Activated CD4-positive, alpha-beta T cell treated with anti-CD3 and anti-CD28 coated beads, Interleukin-2, amount 50 U/mL, for 24 hours (primary cell): ENCODE measurements around the gene RNF34.

ENCODE experiments used
- DNase-seq, 2 donors: peaks; one replicate each; pipeline ENCODE4 v3.0.0-alpha.2; 2020; ENCODE audit warnings: low read depth in 1 of 2, low spot score in 1 of 2

The RNF34 gene

DNA sequence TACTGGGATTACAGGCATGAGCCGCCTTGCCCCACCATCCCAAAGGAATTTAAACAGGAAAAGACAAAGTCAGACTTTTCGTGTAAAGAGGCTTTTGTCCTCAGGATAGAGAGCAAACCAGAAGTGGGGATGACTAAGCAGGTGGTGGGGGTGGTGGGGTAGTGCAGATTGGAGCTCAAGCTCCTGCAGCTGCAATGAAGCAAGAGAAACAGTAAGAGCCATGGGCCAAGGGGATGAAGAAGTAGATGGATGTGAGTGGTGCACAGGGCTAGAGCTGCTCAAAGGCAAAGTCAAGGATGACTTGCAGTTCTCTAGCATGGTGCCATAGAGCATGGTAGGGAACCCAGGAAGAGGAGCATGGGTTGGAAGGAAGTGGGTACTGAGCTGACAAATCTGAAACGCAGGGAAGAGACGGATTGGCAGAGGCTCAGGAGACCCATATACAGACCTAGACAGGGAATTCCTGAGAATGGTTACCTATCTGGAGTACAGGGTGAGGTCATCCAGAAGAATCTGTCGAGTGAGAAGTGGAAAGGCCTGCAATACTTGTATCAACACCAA, 11.4 kb upstream of the RNF34 start:
- no peak for DNase-seq

DNA sequence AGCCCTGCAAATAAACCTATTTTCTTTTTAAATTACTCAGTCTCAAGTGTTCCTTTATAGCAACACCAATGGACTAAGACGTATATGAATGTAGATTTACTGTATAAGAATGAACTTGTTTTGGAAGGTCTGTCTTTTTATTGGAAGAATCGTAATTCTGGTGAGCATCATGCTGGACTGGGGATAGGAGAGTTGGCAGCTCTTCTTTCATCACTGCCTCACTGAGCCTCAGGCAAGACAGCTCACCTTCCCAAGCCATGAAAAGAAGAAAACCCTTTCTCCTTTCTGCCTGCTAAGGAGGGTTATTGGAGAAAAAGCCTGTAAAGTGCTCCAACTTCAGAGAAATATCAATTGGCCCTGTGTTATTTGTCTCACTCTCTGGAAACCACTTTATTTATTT, 9.1 kb upstream of the RNF34 start:
- DNase-seq: no peak

DNA sequence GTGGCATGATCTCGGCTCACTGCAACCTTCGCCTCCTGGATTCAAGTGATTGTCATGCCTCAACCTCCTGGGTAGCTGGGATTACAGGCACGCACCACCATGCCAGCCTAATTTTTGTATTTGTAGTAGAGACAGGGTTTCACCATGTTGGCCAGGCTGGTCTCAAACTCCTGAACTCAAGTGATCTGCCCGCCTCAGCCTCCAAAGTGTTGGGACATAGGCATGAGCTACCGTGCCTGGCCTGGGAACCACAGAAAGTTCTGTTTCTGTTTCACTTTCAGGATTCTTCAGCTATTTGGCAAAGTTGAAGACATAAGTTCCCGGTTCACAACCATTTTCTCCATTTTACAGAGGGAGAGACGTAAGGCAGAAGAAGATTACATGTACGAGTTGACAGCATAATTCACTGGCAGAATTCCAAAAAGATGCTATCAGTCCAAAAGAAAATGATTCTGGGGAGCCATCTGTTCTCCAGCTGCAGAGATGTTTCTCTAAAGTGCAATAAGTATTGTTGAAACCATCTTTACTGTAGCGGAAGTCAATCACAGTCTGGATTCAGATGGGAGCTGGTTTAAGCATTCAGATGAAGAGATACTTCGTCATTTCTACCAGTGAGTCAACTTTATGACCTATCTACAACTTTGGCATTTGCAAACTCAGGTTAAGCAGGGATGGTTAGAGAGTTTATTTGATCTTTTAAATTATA, 8.1 kb upstream of the RNF34 start:
- peak in 1 of 2 donors; percentile 17 for DNase-seq

DNA sequence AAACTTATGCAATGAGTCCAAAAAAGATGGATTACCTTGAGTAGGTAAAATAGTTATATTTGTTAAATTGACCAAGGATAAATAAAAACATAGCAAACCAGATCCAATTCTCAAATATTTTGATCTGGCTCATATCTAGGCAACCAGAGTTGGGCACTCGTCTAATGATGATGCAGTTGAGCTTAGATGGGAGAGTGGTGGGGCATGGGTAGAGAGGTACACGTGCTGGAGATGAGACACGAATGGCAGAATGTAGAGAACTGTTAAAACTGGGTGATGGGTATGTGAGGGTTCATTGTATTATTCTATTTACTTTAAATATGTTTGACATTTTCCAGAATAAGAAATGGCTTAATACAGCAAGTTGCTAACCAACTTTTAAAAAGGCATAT, 7.6 kb upstream of the RNF34 start:
- no peak for DNase-seq

DNA sequence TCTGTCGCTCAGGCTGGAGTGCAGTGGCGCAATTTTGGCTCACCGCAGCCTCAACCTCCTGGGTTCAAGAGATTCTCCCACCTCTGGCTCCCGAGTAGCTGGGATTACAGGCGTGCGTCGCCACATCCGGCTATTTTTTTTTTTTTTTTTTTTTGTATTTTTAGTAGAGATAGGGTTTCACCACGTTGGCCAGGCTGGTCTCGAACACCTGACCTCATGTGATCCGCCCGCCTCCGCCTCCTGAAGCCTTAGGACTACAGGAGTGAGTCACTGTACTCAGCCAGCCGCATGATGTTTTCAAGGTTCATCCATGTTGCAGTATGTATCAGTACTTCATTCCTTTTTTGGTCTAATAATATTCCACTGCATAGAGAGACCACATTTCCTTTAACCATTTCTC, 2.4 kb upstream of the RNF34 start:
- DNase-seq: no peak

DNA sequence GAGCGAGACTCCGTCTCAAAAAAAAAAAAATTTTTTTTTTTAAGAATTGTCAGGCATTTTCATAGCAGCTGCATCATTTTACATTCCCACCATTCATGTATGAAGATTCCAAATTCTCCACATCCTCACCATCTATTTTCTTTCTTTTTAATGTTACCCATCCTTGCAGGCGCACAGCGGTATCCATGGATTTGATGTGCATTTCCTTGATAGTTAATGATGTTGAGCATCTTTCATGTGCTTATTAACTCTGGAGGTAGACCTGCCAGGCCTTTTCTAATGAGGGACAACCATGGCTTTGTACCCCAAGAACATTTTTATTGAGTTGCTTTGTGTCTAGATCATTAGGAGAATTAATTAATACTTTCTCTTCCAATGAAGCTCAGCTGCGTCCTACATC, 1.6 kb upstream of the RNF34 start:
- DNase-seq: no peak

DNA sequence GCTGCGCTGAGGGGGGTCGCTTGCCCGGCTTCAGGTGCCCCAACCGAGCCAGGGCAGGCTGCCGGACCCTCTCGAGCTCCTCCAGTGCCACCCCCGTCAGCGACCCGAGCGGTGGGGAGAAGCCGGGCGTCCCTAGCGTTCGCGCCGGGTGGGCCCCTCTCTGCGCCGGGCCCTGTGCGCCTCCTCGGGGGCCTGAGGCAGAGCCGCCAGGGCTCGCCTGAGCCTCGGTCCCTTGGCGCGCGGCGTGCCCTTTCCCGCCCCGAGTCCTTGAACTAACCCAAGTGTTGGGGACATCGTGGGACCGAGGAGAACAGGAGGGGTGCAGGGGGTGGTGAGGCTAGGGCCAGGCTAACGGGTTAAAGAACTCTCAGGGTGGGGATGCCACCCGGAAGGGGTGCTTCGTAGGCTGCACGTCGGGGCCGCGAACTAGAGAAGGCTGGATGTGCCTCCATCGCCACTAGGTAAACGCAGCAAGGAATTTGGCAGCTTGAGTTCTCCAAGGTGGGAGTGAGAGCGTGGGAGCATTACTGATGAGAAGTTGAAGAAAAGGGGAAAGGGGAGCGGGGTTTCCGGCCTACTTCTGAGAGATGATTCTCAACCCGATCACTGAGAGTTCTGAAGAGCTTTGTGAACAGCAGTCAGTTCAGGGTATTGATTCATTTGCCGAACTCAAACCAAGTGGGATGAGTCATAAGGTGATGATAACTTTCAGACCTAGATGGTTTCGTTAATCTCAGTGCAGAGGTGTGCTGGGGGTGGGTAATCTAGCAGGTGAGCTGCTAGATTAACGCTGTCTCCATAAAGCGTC, 618 bp downstream of the RNF34 start:
- peak; percentile 52 to 61 for DNase-seq

DNA sequence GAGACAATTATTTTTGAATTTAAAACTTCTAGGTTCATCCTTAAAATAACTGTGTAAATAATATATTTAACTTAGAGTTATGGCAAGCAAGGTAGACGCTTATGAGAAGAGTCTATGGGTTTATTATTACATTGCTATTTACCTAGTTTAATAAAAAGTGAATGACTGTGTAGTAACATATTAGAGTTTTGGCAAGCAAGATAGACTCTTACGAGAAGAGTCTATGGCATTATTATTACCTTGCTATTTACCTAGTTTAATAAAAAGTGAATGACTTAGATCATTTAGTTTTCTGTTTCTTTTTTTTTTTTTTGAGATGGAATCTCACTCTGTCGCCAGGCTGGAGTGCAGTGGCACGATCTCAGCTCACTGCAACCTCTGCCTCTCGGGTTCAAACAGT, 3.8 kb downstream of the RNF34 start:
- DNase-seq: no peak

DNA sequence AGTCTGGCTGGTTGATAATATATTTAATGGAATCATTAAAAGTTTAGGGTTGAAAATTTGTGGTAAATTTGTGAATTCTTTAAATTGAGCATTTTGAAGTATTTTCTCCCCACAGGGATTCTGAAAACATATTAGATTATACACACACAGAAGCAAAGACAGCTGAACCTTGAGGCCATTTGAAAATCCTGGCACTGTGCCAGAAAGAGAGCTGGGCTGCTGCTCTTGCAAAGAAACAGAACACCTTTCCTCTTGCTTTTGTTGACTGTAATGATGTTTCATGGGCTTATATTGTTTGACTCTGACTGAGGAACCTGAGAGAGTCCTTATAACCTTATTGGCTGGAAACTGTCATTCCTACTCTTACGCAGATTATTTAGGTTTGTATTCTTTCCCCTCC, 4.8 kb downstream of the RNF34 start:
- no peak for DNase-seq

DNA sequence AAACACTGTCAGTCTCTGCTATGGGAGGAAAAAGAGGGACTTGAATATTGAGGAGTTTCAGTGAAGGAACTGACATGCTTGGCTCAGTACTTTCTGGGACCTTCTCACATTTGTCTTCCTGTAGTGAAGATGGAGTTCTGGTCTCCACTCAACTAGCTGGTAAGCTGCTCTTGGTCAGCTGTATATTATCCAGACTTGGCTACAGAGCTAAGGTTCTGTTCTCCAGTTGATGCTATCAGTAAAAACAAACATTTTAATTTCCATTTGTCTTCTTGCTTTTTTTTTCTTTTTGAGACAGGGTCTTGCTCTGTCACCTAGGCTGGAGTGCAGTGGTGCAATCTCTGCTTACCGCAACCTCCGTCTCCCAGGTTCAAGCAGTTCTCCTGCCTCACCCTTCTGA, 5.3 kb downstream of the RNF34 start:
- no peak for DNase-seq

DNA sequence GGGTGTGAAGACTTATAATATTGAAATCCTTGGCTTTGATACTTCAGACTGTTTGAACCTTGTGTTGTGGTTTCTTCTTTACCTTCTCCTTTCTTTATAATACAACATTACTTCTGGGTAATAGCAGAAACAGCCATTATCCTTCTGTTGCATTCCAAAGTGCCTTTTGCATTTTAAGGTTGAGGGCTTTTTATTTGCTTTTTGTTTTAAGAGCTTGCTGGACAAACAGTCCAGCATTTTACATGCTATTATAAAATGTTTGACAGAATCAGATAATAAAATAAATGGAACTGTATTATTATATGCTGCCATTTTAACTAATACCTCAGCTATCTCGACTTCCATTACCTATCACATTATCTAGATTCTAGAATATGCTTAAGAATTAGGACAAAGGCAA, 14.0 kb downstream of the RNF34 start:
- no peak for DNase-seq

DNA sequence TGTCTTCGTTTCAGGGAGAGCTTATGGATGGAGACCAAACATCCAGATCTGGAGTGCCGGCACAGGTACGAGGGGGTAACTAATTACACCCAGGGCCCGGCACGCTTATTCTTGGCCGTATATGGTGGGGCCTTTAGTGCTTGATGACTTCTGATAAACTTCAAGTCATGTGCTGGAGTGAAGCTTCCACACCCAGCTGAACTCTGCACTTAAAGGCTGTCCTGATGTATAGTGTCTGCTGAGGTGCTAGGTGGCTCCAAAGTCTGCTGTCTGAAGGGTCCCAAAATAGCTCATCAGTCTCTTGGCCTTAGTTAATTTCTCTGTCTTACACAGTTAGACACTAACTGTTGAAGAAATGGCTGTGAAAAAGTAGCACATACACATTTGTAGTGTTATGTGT, 17.9 kb downstream of the RNF34 start:
- DNase-seq: no peak

DNA sequence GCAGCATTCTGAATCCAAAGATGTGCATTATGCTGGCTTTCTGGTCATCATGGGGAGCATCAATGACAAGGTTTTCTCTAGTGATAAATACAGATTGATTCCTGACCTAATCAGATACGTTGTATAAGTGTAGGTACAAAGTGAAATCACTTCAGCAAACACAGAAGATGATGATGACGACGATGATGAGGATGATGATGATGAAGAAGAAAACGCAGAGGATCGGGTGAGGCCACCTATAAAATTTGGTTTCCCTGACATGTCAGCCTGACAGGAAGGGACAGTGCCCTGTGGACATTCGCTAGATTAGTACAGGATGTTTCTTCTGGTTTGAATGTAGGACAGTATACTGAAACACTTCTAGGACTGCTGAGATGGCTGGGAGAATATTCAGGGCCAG, 20.2 kb downstream of the RNF34 start:
- no peak for DNase-seq

DNA sequence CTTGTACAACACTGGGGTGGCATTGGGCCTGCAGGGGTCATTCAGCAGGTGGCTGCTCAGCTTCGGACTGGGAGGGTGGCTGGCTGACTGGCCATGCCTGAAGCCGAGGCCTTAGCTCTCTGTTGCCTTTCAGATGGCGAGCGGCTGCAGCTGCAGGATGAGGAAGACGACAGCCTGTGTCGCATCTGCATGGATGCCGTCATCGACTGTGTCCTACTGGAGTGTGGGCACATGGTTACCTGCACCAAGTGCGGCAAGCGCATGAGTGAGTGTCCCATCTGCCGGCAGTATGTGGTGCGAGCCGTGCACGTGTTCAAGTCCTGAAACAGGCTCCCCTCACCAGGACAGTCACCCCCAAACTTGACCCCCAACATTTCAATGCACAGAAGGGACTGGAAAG, 23.3 kb downstream of the RNF34 start:
- DNase-seq: no peak

DNA sequence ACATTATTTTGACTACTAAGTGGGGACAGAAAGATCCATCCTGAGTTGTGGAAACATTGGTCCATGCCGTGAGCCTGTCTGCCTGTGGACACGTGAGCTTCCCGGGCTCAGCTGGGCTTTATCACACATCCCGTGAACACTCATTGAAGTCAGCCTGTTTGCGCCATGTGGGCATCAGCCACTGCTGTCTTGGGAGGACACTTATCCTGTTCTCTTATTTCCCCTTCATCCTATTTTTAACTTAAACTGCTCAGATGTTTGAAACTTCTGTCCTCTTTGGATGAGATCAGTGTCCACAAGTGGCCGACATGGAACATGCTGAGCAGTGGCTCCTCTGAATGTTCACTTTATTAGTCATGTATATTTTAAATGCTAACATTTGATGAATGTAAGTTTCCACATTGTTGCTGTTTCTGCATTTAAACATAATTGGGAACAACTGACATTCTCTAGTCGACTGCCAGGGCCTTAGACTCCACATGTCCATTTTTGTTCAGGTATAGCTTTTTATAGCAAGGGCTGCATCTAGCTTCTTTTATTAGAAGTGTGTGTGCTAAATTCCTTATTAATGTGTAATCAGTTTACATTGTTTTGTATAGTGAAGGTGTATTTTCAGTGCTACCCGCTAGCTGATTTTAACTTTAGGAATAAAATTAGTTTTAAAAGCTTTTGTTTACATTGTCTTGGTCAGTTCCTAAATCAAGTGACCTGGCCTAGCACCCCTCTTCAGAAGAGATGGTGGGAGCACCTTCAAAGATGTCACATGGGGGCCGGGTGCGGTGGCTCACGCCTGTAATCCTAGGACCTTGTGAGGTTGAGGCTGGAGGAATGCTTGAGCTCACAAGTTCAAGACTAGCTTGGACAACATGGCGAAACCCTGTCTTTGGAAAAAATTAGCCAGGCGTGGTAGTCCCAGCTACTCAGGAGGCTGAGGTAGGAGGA, 24.0 kb downstream of the RNF34 start:
- DNase-seq: no peak

DNA sequence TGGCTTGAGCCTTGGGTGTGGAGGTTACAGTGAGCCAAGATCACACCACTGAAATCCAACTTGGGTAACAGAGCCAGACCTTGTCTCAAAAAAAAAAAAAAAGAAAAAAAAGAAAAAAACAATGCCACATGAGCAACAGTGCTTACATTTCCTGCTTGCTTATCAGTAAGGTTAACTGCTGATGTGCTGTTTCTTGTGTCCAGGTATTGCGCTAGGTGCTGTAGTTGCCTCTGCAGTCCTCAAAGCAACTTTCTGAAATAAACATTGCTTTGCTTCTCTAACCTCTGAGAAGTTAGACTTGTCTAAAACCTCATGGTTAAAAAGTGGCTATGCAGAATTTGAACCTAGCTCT, 24.7 kb downstream of the RNF34 start:
- no peak for DNase-seq

DNA sequence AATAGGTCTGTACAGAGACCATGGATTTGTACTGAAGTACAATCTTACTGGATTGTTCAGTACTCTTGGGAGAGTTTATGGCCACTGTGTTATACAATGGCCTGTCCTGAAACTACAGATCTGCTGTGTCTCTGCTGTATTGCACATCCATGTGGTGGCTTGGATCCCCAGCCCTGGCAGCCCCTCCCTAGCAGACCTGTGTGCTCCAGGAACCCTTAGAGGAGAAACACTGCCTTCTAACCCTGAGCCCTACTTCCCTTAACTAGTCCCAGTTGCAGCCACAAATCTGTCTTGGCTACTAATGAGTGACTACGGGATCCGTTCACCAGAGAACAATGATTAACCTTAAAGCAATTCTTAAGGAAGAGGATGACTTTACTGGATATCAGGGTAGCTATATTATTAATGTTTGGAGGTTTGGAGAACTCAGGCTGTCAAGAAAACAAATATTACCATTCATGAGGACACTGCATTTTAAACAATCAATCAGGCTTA, 27.7 kb downstream of the RNF34 start:
- DNase-seq: no peak

DNA sequence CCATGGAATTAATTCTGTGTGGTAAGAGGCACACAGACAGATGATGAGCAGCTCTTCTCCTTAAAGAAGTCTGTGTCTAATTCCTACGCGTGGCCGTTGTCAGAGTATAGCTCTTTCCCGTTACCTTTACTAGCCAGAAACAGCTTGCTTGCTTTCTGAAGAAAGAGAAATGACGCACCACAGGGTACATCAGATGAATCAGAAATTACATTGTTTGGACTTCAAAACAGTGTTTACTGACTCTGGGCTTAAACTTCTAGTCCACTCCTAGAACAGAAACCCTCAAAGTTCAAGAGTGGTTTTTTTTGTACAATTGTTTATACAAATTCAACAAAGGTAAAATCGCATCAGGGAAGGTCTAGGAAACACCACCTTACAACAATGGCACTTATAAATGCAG, 29.0 kb downstream of the RNF34 start:
- no peak for DNase-seq

DNA sequence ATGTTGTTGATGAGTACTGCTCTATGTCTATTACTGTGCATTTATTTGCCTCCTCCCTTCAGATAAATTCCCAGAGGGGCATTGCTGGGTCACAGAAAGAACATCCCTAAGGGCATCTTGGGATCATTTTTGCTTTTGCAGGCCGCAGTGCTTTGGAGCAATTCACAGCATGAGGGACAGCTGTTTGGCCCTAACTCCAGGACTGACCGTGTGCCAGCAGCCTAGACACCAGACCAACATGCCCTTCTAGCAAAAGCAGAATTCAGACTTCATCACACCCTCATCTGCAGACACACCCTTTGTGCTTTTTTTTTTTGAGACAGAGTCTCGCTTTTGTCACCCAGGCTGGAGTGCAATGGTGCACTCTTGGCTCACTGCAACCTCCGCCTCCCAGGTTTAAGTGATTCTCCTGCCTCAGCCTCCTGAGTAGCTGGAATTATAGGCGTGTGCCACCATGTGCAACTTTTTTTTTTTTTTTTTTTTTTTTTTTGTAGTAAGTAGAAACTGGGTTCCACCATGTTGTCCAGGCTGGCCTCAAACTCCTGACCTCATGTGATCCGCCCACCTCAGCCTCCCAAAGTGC, 31.0 kb downstream of the RNF34 start:
- DNase-seq: no peak

DNA sequence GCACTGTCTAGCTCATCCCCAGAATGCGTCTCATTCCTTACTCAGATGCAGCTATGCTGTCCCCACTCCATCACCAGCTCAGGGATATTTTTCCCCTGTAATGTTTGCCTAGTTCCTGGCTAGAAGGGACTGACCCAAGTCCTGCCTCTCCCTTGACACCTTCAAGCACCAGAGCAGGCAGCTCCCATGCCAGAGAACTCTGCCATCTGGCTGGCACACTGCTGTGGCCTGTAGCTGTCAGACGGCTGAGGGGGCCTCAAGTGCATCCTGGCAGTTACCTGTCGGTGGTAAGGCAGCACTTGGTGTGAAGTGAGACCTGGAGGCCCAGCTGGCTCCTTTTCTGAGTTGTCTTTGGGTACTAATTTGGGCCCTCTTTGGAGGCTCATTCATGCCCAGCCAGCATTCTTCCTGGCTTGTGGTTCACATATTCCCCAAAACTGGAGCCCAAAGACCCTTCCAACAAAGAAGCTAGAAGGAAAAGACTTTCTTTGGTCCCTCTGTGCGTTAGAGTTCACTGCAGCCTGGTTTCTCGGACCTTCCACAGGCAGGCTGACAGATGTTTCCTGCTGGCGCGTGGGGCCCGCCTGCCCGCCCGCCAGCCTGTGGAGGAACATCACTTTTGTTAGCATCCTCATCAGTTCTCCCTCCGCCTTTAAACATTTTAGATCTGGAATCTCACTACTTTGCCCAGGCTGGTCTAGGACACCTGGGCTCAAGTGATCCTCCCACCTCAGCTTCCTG, 33.0 kb downstream of the RNF34 start:
- no peak for DNase-seq
